H9 (cell line): ENCODE data around the gene DPP6. TPM values are rescaled to one million over a fixed set of nuclear protein-coding genes. Genes with fewer than 3 reads are reported as not detected.

Experiments used
- DNase-seq: peaks from one replicate; pipeline ENCODE4 v3.0.0-alpha.2; 2017
- H2AFZ ChIP-seq: one replicate; pipeline ENCODE4 v1.6.1; 2013; ENCODE audit warnings: mild to moderate bottlenecking, low read length, control low read depth, moderate library complexity
- H2AK5ac ChIP-seq: 2 replicates; pipeline ENCODE4 v1.6.1; 2013; ENCODE audit warnings: low read length, control low read depth, mixed read lengths; ENCODE audit not compliant: insufficient read length
- H2BK120ac ChIP-seq: one replicate; pipeline ENCODE4 v1.6.1; 2013; ENCODE audit warnings: low read depth, mild to moderate bottlenecking, low read length, control low read depth, inconsistent platforms; ENCODE audit not compliant: poor library complexity, severe bottlenecking
- H2BK12ac ChIP-seq: 2 replicates; pipeline ENCODE4 v1.6.1; 2013; ENCODE audit warnings: low read length, control low read depth, mixed read lengths, low read depth; ENCODE audit not compliant: insufficient read length
- H2BK15ac ChIP-seq: 2 replicates; pipeline ENCODE4 v1.6.1; 2013; ENCODE audit warnings: low read depth, low read length, control low read depth
- H2BK20ac ChIP-seq: one replicate; pipeline ENCODE4 v1.6.1; 2013; ENCODE audit warnings: low read depth, mild to moderate bottlenecking, low read length, control low read depth, inconsistent platforms; ENCODE audit not compliant: poor library complexity, severe bottlenecking
- H2BK5ac ChIP-seq: 2 replicates; pipeline ENCODE4 v1.6.1; 2013; ENCODE audit warnings: low read length, control low read depth, mixed read lengths; ENCODE audit not compliant: insufficient read length
- H3K14ac ChIP-seq: 2 replicates; pipeline ENCODE4 v1.6.1; 2013; ENCODE audit warnings: low read length, control low read depth; ENCODE audit not compliant: insufficient read depth
- H3K18ac ChIP-seq: 2 replicates; pipeline ENCODE4 v1.6.1; 2013; ENCODE audit warnings: low read depth, mild to moderate bottlenecking, mixed read lengths, low read length, control low read depth; ENCODE audit not compliant: insufficient read length
- H3K23ac ChIP-seq: 2 replicates; pipeline ENCODE4 v1.6.1; 2013; ENCODE audit warnings: low read length, control low read depth, mixed read lengths, low read depth; ENCODE audit not compliant: insufficient read length
- H3K23me2 ChIP-seq: 2 replicates; pipeline ENCODE4 v1.6.1; 2013; ENCODE audit warnings: low read depth, mild to moderate bottlenecking, mixed read lengths, low read length, control low read depth; ENCODE audit not compliant: insufficient read length, poor library complexity, severe bottlenecking
- H3K27ac ChIP-seq: 2 replicates; pipeline ENCODE4 v1.5.1; 2013; ENCODE audit warnings: low read length, control low read depth, mixed read lengths, low read depth; ENCODE audit not compliant: insufficient read length
- H3K27me3 ChIP-seq: 2 replicates; pipeline ENCODE4 v1.6.1; 2013; ENCODE audit warnings: low read length, control low read depth, inconsistent platforms; ENCODE audit not compliant: insufficient read depth
- H3K4ac ChIP-seq: 2 replicates; pipeline ENCODE4 v1.6.1; 2013; ENCODE audit warnings: low read depth, mild to moderate bottlenecking, control low read depth, inconsistent platforms, low read length, moderate library complexity
- H3K4me1 ChIP-seq: 2 replicates; pipeline ENCODE4 v1.6.1; 2013; ENCODE audit warnings: low read length, control low read depth, inconsistent platforms; ENCODE audit not compliant: insufficient read depth
- H3K4me2 ChIP-seq: 2 replicates; pipeline ENCODE4 v1.6.1; 2013; ENCODE audit warnings: low read length, control low read depth, mixed read lengths; ENCODE audit not compliant: insufficient read length, insufficient read depth
- H3K56ac ChIP-seq: 2 replicates; pipeline ENCODE4 v1.6.1; 2013; ENCODE audit warnings: low read depth, mild to moderate bottlenecking, mixed read lengths, low read length, control low read depth; ENCODE audit not compliant: insufficient read length
- H3K79me1 ChIP-seq: 2 replicates; pipeline ENCODE4 v1.6.1; 2013; ENCODE audit warnings: low read depth, mild to moderate bottlenecking, moderate library complexity, low read length, control low read depth, inconsistent platforms; ENCODE audit not compliant: insufficient read depth, poor library complexity, severe bottlenecking
- H3K79me2 ChIP-seq: 2 replicates; pipeline ENCODE4 v1.6.1; 2013; ENCODE audit warnings: low read length, control low read depth, inconsistent platforms; ENCODE audit not compliant: insufficient read depth
- H3K9ac ChIP-seq: 2 replicates; pipeline ENCODE4 v1.6.1; 2013; ENCODE audit warnings: low read length, control low read depth, mixed read lengths; ENCODE audit not compliant: insufficient read length; ENCODE audit errors: extremely low read depth
- H3K9me3 ChIP-seq: one replicate; pipeline ENCODE4 v1.6.1; 2013; ENCODE audit warnings: low read depth, low read length, inconsistent platforms; ENCODE audit not compliant: control insufficient read depth
- H3T11ph ChIP-seq: one replicate; pipeline ENCODE4 v1.6.1; 2013; ENCODE audit warnings: mild to moderate bottlenecking, low read length, control low read depth, inconsistent platforms
- H4K20me1 ChIP-seq: one replicate; pipeline ENCODE4 v1.6.1; 2013; ENCODE audit not compliant: control insufficient read depth, insufficient read length, insufficient read depth
- H4K5ac ChIP-seq: 2 replicates; pipeline ENCODE4 v1.6.1; 2013; ENCODE audit warnings: low read depth, mild to moderate bottlenecking, mixed read lengths, low read length, control low read depth; ENCODE audit not compliant: insufficient read length
- H4K8ac ChIP-seq: replicated peaks from 2 replicates; pipeline ENCODE4 v1.6.1; 2013; ENCODE audit warnings: low read length, control low read depth, mixed read lengths, low read depth; ENCODE audit not compliant: insufficient read length
- H4K91ac ChIP-seq: 2 replicates; pipeline ENCODE4 v1.6.1; 2013; ENCODE audit warnings: low read depth, mild to moderate bottlenecking, moderate library complexity, mixed read lengths, low read length, control low read depth; ENCODE audit not compliant: insufficient read length
- H3K27ac Mint-ChIP-seq, 3 experiments: 2 replicates in 2 of 3; 3 replicates in 1 of 3; pipeline ENCODE4 v1.8.0; 2020 to 2021; ENCODE audit warnings: mixed read lengths in 3 of 3, mild to moderate bottlenecking in 1 of 3, moderate library complexity in 1 of 3
- H3K27me3 Mint-ChIP-seq: 2 replicates; pipeline ENCODE4 v1.8.0; 2021; ENCODE audit warnings: low read depth, mild to moderate bottlenecking, moderate library complexity, mixed read lengths
- H3K36me3 Mint-ChIP-seq, 3 experiments: 2 replicates in 2 of 3; 3 replicates in 1 of 3; pipeline ENCODE4 v1.8.0; 2020 to 2021; ENCODE audit warnings: low read depth in 3 of 3, mixed read lengths in 3 of 3; ENCODE audit not compliant: insufficient read depth in 1 of 3
- H3K4me1 Mint-ChIP-seq, 2 experiments: 2 replicates each; pipeline ENCODE4 v1.8.0; 2020; ENCODE audit warnings: mixed read lengths in 2 of 2
- H3K4me3 Mint-ChIP-seq, 2 experiments: 2 replicates in 1 of 2; 3 replicates in 1 of 2; pipeline ENCODE4 v1.8.0; 2020 to 2021; ENCODE audit warnings: mild to moderate bottlenecking in 2 of 2, mixed read lengths in 2 of 2, moderate library complexity in 1 of 2
- H3K9me3 Mint-ChIP-seq, 2 experiments: 2 replicates in 1 of 2; 3 replicates in 1 of 2; pipeline ENCODE4 v1.8.0; 2020; ENCODE audit warnings: mild to moderate bottlenecking in 2 of 2, mixed read lengths in 2 of 2, moderate library complexity in 1 of 2
- CTCF ChIP-seq: fragments of 200-600 bp; sonication (generic); conservative IDR thresholded peaks from 3 replicates; pipeline ENCODE4 v1.8.0; 2021; ENCODE audit warnings: antibody characterized with exemption, mild to moderate bottlenecking
- WGBS: extraction: QIAGEN DNeasy Blood & Tissue Kit; methylation state at CpG from one replicate; pipeline ENCODE4 v1.1.7; 2013; ENCODE audit warnings: missing lambda C conversion rate, low lambda C conversion rate, mixed read lengths; ENCODE audit not compliant: insufficient read length; ENCODE audit errors: extremely low coverage; 5-methylcytosine and 5-hydroxymethylcytosine counted together
- total RNA-seq: library from RNA; stranded (reverse); gene quantifications from 2 replicates; pipeline ENCODE4 v1.2.1, GENCODE V29; 2021

The DPP6 gene
- total RNA-seq, 1 experiment from 2014 or later = 4.5 TPM

- H2BK15ac ChIP-seq = no peak overlapping the region
- H4K8ac ChIP-seq = no peak overlapping the region
- no peak overlapping the region for H2BK5ac ChIP-seq
- no peak overlapping the region for H3T11ph ChIP-seq
- H3K4me2 ChIP-seq = no peak overlapping the region
- H2BK12ac ChIP-seq = no peak overlapping the region
- H3K79me2 ChIP-seq = no peaks in the 10 kb centered on the region
- no peak overlapping the region for H3K9ac ChIP-seq
- H4K20me1 ChIP-seq = peaks cover 3% of the 10 kb centered on the region
- H3K4me1 ChIP-seq = no peaks in the 10 kb centered on the region
- no peak overlapping the region for H3K4ac ChIP-seq
- H3K27ac ChIP-seq = no peak overlapping the region
- no peak overlapping the region for H3K56ac ChIP-seq
- Mint-ChIP-seq H3K4me3 (no peak overlapping the region), H3K9me3 (peaks cover 0 to 2% of the 10 kb centered on the region in 2 experiments; a peak in 3 of 5 replicates), H3K27me3 (peaks cover 2% of the 10 kb centered on the region), H3K27ac (no peak overlapping the region), H3K36me3 (no peaks in the 10 kb centered on the region; a peak in 2 of 7 replicates), H3K4me1 (peaks cover 0 to 10% of the 10 kb centered on the region in 2 experiments; a peak in 3 of 4 replicates)
- no peak for TF ChIP-seq CTCF
- no peak overlapping the region for H4K5ac ChIP-seq
- no peak overlapping the region for H2BK120ac ChIP-seq
- H2BK20ac ChIP-seq = no peak overlapping the region
- H2AFZ ChIP-seq = no peak overlapping the region
- no CpG with 5 or more reads among the region's 6 CpGs for WGBS
- no peak overlapping the region for H3K23ac ChIP-seq
- no peak overlapping the region for H4K91ac ChIP-seq
- H3K79me1 ChIP-seq = no peaks in the 10 kb centered on the region
- no peak overlapping the region for H2AK5ac ChIP-seq
- H3K23me2 ChIP-seq = no peaks in the 10 kb centered on the region
- H3K9me3 ChIP-seq = no peaks in the 10 kb centered on the region
- DNase-seq = no peak
- no peak overlapping the region for H3K18ac ChIP-seq
- H3K14ac ChIP-seq = no peak overlapping the region
- H3K27me3 ChIP-seq = no peaks in the 10 kb centered on the region
These were observed 526.1 kb downstream of the DPP6 start for GRCh38 chr7:154578336-154578735.
